B cell (primary cell): ENCODE measurements around the gene PRSS23. TPM values are rescaled to one million over a fixed set of nuclear protein-coding genes. Genes with fewer than 3 reads are reported as not detected.

Source experiments
- ATAC-seq: fragments of 200-7000 bp; cut with Tn5 transposase; one replicate; pipeline ENCODE4 v1.10.0; 2021; ENCODE audit warnings: low read depth, mild to moderate bottlenecking, moderate number of reproducible peaks, moderate library complexity
- CTCF ChIA-PET: fragments of 350-600 bp; sonication (Branson Sonifier 250); formaldehyde crosslinking; loops from one replicate; lab custom pipeline; 2021; ENCODE audit warnings: antibody characterized with exemption, inconsistent platforms; lab: Charles Lee
- POLR2A ChIA-PET: fragments of 350-600 bp; sonication (Branson Sonifier 250); formaldehyde crosslinking; loops from one replicate; lab custom pipeline; 2021; ENCODE audit warnings: antibody characterized with exemption; lab: Charles Lee
- DNase-seq: peaks from one replicate; pipeline ENCODE4 v3.0.0; 2013
- H2AFZ ChIP-seq: 2 replicates; pipeline ENCODE4 v1.6.1; 2012; ENCODE audit warnings: mild to moderate bottlenecking, low read depth, low read length; ENCODE audit not compliant: insufficient read depth, poor library complexity, severe bottlenecking
- H3K27ac ChIP-seq, 2 donors: 1 replicate in 1 of 2; 2 replicates in 1 of 2; pipeline ENCODE4 v1.5.1; 2012 to 2013; ENCODE audit warnings: low read length in 2 of 2, mild to moderate bottlenecking in 2 of 2, moderate library complexity in 1 of 2
- H3K27me3 ChIP-seq, 4 experiments: fragments of 200-600 bp in 1 of 4; sonication (generic) in 1 of 4; replicated peaks in 1 of 4; 1 replicate in 2 of 4; 2 replicates in 2 of 4; pipeline versions ENCODE4 v1.6.1 to v1.7.0; 2013 to 2016; ENCODE audit warnings: low read length in 3 of 4, mild to moderate bottlenecking in 2 of 4, mixed read lengths in 1 of 4, moderate library complexity in 1 of 4; ENCODE audit not compliant: insufficient read depth in 4 of 4, control insufficient read depth in 3 of 4; ENCODE audit errors: control extremely low read depth in 1 of 4
- H3K36me3 ChIP-seq, 2 experiments: replicated peaks in 1 of 2; 1 replicate in 1 of 2; 2 replicates in 1 of 2; pipeline versions ENCODE4 v1.6.1 to v1.7.1; 2013; ENCODE audit warnings: low read length in 1 of 2; ENCODE audit not compliant: insufficient read depth in 2 of 2, control insufficient read depth in 1 of 2; ENCODE audit errors: control extremely low read depth in 1 of 2, extremely low read depth in 1 of 2
- H3K4me1 ChIP-seq, 2 donors: fragments of 200-600 bp in 1 of 2; sonication (generic) in 1 of 2; 1 replicate in 1 of 2; 2 replicates in 1 of 2; pipeline versions ENCODE4 v1.5.1 to v1.6.1; 2013 to 2017; ENCODE audit warnings: low read length in 2 of 2; ENCODE audit not compliant: control insufficient read depth in 2 of 2, insufficient read depth in 2 of 2
- H3K4me2 ChIP-seq: replicated peaks from 2 replicates; pipeline ENCODE3; 2012; ENCODE audit warnings: mild to moderate bottlenecking, low read depth, low read length; ENCODE audit not compliant: poor library complexity, severe bottlenecking
- H3K4me3 ChIP-seq, 5 experiments: fragments of 200-600 bp in 1 of 5; sonication (generic) in 1 of 5; 1 replicate in 3 of 5; 2 replicates in 2 of 5; pipeline versions ENCODE4 v1.5.1 to v1.7.0; 2011 to 2016; ENCODE audit warnings: low read length in 4 of 5, mild to moderate bottlenecking in 4 of 5, low read depth in 2 of 5, control low read depth in 1 of 5, moderate library complexity in 1 of 5; ENCODE audit not compliant: insufficient read depth in 1 of 5; ENCODE audit errors: control extremely low read depth in 1 of 5, extremely low read depth in 1 of 5
- H3K79me2 ChIP-seq: fragments of 200-600 bp; sonication (generic); one replicate; pipeline ENCODE4 v1.6.0; 2016; ENCODE audit warnings: low read length; ENCODE audit not compliant: control insufficient read depth, insufficient read depth
- H3K9ac ChIP-seq: fragments of 200-600 bp; sonication (generic); 2 replicates; pipeline ENCODE4 v1.6.1; 2017; ENCODE audit warnings: mild to moderate bottlenecking, low read length, moderate library complexity
- H3K9me3 ChIP-seq, 3 donors: one replicate each; pipeline versions ENCODE4 v1.6.1 to v1.7.1; 2013; ENCODE audit warnings: low read length in 2 of 3; ENCODE audit not compliant: control insufficient read depth in 2 of 3, insufficient read depth in 1 of 3; ENCODE audit errors: control extremely low read depth in 1 of 3
- H4K20me1 ChIP-seq: 2 replicates; pipeline ENCODE4 v1.6.0; 2012; ENCODE audit warnings: mild to moderate bottlenecking, low read length; ENCODE audit not compliant: insufficient read depth, control insufficient read depth, poor library complexity, severe bottlenecking
- H3K27ac Mint-ChIP-seq: one replicate; pipeline ENCODE4 v1.8.0; 2021; ENCODE audit warnings: mixed read lengths
- H3K27me3 Mint-ChIP-seq: one replicate; pipeline ENCODE4 v1.8.0; 2021; ENCODE audit warnings: mixed read lengths
- H3K4me1 Mint-ChIP-seq: one replicate; pipeline ENCODE4 v1.8.0; 2021; ENCODE audit warnings: mixed read lengths
- H3K4me3 Mint-ChIP-seq: one replicate; pipeline ENCODE4 v1.8.0; 2021; ENCODE audit warnings: mixed read lengths
- H3K9me3 Mint-ChIP-seq: one replicate; pipeline ENCODE4 v1.8.0; 2022; ENCODE audit warnings: mixed read lengths; ENCODE audit not compliant: insufficient read depth
- CTCF ChIP-seq: fragments of 200-600 bp; IDR thresholded peaks from one replicate; pipeline ENCODE4 v1.8.0; 2022; ENCODE audit warnings: antibody characterized with exemption, mild to moderate bottlenecking
- EZH2 ChIP-seq: IDR thresholded peaks from 2 replicates; pipeline ENCODE4 v1.6.1; 2012; ENCODE audit warnings: borderline replicate concordance, low read depth, mild to moderate bottlenecking, moderate library complexity, low read length; ENCODE audit not compliant: insufficient read depth, poor library complexity, severe bottlenecking
- WGBS: methylation state at CpG from one replicate; pipeline ENCODE4 v1.1.5; 2013; ENCODE audit warnings: missing lambda C conversion rate; ENCODE audit not compliant: insufficient coverage; 5-methylcytosine and 5-hydroxymethylcytosine counted together
- intact Hi-C: fragments of 100-400 bp; cut with micrococcal nuclease; formaldehyde crosslinking; loops from one replicate; pipeline ENCODE4 v1.10.0; 2022
- polyA plus RNA-seq: library from polyadenylated mRNA; depleted of rRNA; stranded (reverse); fragments of >200 nt; gene quantifications from 2 replicates; pipeline ENCODE4 v1.2.3, GENCODE V29; 2012
- total RNA-seq, 2 donors: library from RNA; stranded (reverse); fragments of 120-200 nt in 1 of 2; gene quantifications; 1 replicate in 1 of 2; 2 replicates in 1 of 2; pipeline versions ENCODE4 v1.2.3 to v1.2.4, GENCODE V29; 2013 to 2022

Gene PRSS23
- total and polyA plus RNA-seq, 2 donors (not counting 1 experiment from before 2014, with no cell fraction given), result 0.03 TPM; not detected in 1

GRCh38 chr11:86781546-86781945 lies 18.8 kb upstream of the PRSS23 start:
- no peaks in the 10 kb centered on the region for H4K20me1 ChIP-seq
- no peaks in the 10 kb centered on the region for H3K79me2 ChIP-seq
- Mint-ChIP-seq H3K4me1 (no peaks in the 10 kb centered on the region), H3K9me3 (no peaks in the 10 kb centered on the region), H3K27ac (no peak overlapping the region), H3K4me3 (no peak overlapping the region), H3K27me3 (peaks cover 14% of the 10 kb centered on the region)
- H3K36me3 ChIP-seq, result no peaks in the 10 kb centered on the region
- ATAC-seq (no peak), DNase-seq (no peak)
- ChIA-PET CTCF (no interaction called here), POLR2A (no interaction called here)
- intact Hi-C loops, result no loop called here
- no peak overlapping the region for H3K27ac ChIP-seq
- H3K4me2 ChIP-seq, result no peak overlapping the region
- TF ChIP-seq EZH2 (no peak), CTCF (no peak)
- no peaks in the 10 kb centered on the region for H3K9me3 ChIP-seq
- H3K9ac ChIP-seq, result no peak overlapping the region
- peaks cover 0 to 3% (median 0%) of the 10 kb centered on the region in 4 experiments for H3K27me3 ChIP-seq
- H3K4me1 ChIP-seq, result no peaks in the 10 kb centered on the region
- no peak overlapping the region for H2AFZ ChIP-seq
- no peak overlapping the region for H3K4me3 ChIP-seq

DNA sequence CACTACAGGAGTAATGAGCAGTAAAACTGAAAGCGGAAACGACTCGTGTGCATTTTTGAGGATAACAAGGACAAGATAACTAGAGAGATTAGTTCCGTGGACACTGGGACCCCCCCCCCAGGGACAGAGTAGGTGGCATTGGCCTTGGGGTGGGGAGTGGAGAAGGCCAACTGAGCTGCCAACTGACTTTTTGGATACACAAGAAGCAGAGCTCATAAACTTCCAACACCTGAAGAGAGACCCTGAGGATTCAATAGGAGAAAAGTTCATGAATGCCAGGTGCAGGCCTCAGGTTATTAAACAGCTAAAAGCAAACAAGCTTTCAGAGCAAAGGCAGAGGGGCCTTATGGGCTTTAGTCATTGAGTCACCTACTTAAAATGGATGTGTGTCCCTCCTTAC lies 17.6 kb upstream of the PRSS23 start:
- no peak for ATAC-seq
- DNase-seq, result no peak
- H3K9me3 ChIP-seq, result no peaks in the 10 kb centered on the region
- no peaks in the 10 kb centered on the region for H3K9me3 Mint-ChIP-seq
- H3K27ac ChIP-seq, result no peak overlapping the region
- WGBS, result 85% methylated on average over 4 of the region's 4 CpGs
- H3K36me3 ChIP-seq, result no peaks in the 10 kb centered on the region
- H4K20me1 ChIP-seq, result no peaks in the 10 kb centered on the region
- no peak overlapping the region for H3K27ac Mint-ChIP-seq
- no peak overlapping the region for H3K4me3 ChIP-seq
- H3K9ac ChIP-seq, result no peak overlapping the region
- peaks cover 18% of the 10 kb centered on the region for H3K27me3 Mint-ChIP-seq
- no peak overlapping the region for H3K4me3 Mint-ChIP-seq
- no peak overlapping the region for H3K4me2 ChIP-seq
- intact Hi-C loops, result no loop called here
- H2AFZ ChIP-seq, result no peak overlapping the region
- CTCF ChIA-PET, result no interaction called here
- no peaks in the 10 kb centered on the region for H3K4me1 ChIP-seq
- no peaks in the 10 kb centered on the region for H3K4me1 Mint-ChIP-seq
- TF ChIP-seq CTCF (no peak), EZH2 (no peak)
- H3K79me2 ChIP-seq, result no peaks in the 10 kb centered on the region
- POLR2A ChIA-PET, result no interaction called here
- H3K27me3 ChIP-seq, result peaks cover 0 to 3% (median 0%) of the 10 kb centered on the region in 4 experiments
